ENCODE measurements around the gene FAM118A. TPM values are rescaled to one million over a fixed set of nuclear protein-coding genes. Genes with fewer than 3 reads are reported as not detected.

The FAM118A gene
- total RNA-seq, 2 donors from 2014 or later, result 54.4 to 244 TPM

GRCh38 chr22:45308957-45309421 is 745 bp upstream of the FAM118A start:
- ATAC-seq (ENCODE audit: insufficient number of reproducible peaks, low FRiP score, low read depth), result no peak

DNA sequence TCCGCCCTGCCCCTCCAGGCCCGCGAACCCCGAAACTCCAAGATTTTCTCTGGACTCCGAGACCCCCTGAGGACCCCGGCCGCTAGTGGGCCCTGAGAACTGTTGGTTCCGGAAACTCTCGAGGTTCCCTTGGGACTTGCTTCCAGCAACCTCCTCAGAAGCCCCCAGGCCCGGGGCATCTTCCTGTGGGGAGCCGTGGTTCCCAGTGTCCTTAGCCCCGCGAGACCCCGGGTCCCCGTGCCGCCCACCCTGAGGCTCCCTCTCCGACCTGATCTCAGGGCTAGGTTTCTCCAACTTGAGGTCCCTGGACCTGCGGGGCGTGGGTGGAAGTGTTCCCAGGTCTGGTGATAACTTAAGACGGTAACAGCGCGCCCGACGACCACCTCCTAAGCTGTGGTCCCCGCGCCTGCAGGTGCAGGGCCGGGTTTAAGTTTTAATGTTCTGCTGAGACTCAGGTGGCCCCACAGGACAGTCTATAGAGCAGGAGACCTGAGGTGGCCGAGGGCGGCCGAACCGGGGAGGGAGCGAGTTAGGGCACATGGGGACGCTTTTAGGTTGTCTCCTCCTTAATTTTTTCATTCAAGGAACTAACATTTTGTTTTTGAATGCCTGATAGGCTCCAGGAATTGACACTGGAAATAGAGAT is 720 bp downstream of the FAM118A start:
- peak overlapping the region; percentile 91 for H3K4me3 ChIP-seq
- peak overlapping the region; percentile 70 to 75 for H3K27ac ChIP-seq
- no peak for ATAC-seq (ENCODE audit: insufficient number of reproducible peaks, low FRiP score, low read depth)
- H3K27me3 ChIP-seq (replicated peaks; ENCODE audit: insufficient read depth), result no peaks in the 10 kb centered on the region
- H3K4me1 ChIP-seq (ENCODE audit: control insufficient read depth in 1 of 2, low read depth in 2 of 2), result peaks cover 6 to 44% of the 10 kb centered on the region in 2 donors
- DNase-seq (ENCODE audit: low spot score), result no peak
- no peak for TF ChIP-seq CTCF (IDR thresholded peaks at IDR 0.05)
- H3K36me3 ChIP-seq, result no peaks in the 10 kb centered on the region
- no peaks in the 10 kb centered on the region for H3K9me3 ChIP-seq

More at GRCh38 chr22:45308957-45309421, 745 bp upstream of the FAM118A start:
- H3K9me3 ChIP-seq, result no peaks in the 10 kb centered on the region
- peak overlapping the region; percentile 70 to 75 for H3K27ac ChIP-seq
- peak overlapping the region; percentile 91 for H3K4me3 ChIP-seq
- TF ChIP-seq CTCF (IDR thresholded peaks at IDR 0.05), result no peak
- H3K4me1 ChIP-seq (ENCODE audit: control insufficient read depth in 1 of 2, low read depth in 2 of 2), result peaks cover 6 to 31% of the 10 kb centered on the region in 2 donors
- no peak for DNase-seq (ENCODE audit: low spot score)
- no peaks in the 10 kb centered on the region for H3K36me3 ChIP-seq
- no peaks in the 10 kb centered on the region for H3K27me3 ChIP-seq (replicated peaks; ENCODE audit: insufficient read depth)

DNA sequence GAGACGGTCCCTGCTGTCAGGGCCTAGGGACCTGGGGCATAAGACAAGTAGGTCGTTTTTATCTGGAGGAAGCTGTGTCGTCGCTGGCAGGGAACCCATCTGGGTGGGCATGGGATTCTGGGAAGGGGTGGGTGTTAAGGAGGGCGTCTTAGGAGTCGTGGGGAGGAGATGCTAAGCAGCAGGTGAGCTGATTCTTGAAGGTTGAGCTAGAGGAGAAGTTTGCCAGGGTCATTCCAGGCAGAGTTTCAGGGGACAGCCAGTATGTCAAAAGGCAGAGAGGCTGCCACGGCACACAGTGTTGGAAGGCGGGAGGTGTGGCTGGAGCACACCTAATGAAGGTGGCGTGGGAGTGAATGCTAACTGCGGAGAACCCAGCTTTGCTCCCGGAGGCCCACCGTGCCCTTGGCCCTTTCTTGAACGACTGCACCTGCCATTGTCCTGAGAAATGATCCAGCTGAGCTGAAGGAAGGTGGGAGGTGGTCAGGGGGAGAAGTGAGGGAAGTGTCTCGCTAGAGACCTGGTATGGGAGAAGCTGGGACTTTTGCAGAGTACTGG is 1.3 kb downstream of the FAM118A start:
- Histone ChIP-seq H3K27me3 (replicated peaks; ENCODE audit: insufficient read depth) (no peaks in the 10 kb centered on the region), H3K4me3 (peak overlapping the region; percentile 91), H3K27ac (peak overlapping the region; percentile 70 to 75), H3K36me3 (no peaks in the 10 kb centered on the region), H3K4me1 (ENCODE audit: control insufficient read depth in 1 of 2, low read depth in 2 of 2) (peaks cover 6 to 46% of the 10 kb centered on the region in 2 donors), H3K9me3 (no peaks in the 10 kb centered on the region)
- ATAC-seq (ENCODE audit: insufficient number of reproducible peaks, low FRiP score, low read depth), result no peak
- no peak for DNase-seq (ENCODE audit: low spot score)
- no peak for TF ChIP-seq CTCF (IDR thresholded peaks at IDR 0.05)

DNA sequence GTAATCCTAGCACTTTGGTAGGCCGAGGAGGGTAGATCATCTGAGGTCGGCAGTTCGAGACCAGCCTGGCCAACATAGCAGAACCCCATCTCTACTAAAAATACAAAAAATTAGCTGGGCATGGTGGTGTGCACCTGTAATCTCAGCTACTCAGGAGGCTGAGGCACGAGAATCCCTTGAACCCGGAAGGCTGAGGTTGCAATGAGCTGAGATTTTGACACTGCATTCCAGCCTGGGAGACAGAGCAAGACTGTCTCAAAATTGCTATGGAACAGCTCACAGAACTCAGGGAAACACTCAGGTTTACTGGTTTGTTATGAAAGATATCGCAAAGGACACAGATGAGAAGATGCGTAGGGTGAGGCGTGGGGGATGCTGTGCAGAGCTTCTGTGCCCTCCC is 2.7 kb downstream of the FAM118A start:
- H3K4me3 ChIP-seq, result no peak overlapping the region
- no peaks in the 10 kb centered on the region for H3K27me3 ChIP-seq (replicated peaks; ENCODE audit: insufficient read depth)
- no peak for TF ChIP-seq CTCF (IDR thresholded peaks at IDR 0.05)
- H3K36me3 ChIP-seq, result no peaks in the 10 kb centered on the region
- no peak overlapping the region for H3K27ac ChIP-seq
- H3K4me1 ChIP-seq (ENCODE audit: control insufficient read depth in 1 of 2, low read depth in 2 of 2), result peaks cover 6 to 59% of the 10 kb centered on the region in 2 donors
- DNase-seq (ENCODE audit: low spot score) (no peak), ATAC-seq (ENCODE audit: insufficient number of reproducible peaks, low FRiP score, low read depth) (no peak)
- H3K9me3 ChIP-seq, result no peaks in the 10 kb centered on the region

DNA sequence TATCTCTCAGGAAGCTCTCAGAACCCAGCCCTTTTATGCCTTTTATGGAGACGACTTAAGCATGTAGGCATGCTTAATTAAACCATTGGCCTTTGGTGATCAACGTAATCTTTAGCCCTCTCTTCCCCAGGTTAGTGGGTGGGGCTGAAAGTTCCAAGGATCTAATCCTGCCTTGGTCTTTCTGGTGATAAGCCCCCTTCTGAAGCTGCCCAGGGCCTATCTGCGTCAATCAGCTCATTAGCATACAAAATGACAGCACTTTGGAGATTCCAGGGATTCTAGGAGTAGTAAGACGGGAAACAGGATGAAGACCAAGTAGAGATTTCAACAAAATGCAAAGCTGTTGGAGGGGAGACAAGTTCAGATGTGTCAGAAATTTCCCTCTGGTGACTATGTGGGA is 3.1 kb downstream of the FAM118A start:
- H3K4me1 ChIP-seq (ENCODE audit: control insufficient read depth in 1 of 2, low read depth in 2 of 2), result peaks cover 9 to 64% of the 10 kb centered on the region in 2 donors
- H3K27me3 ChIP-seq (replicated peaks; ENCODE audit: insufficient read depth), result no peaks in the 10 kb centered on the region
- H3K27ac ChIP-seq, result no peak overlapping the region
- H3K36me3 ChIP-seq, result no peaks in the 10 kb centered on the region
- no peak overlapping the region for H3K4me3 ChIP-seq
- ATAC-seq (ENCODE audit: insufficient number of reproducible peaks, low FRiP score, low read depth) (no peak), DNase-seq (ENCODE audit: low spot score) (no peak)
- no peak for TF ChIP-seq CTCF (IDR thresholded peaks at IDR 0.05)
- no peaks in the 10 kb centered on the region for H3K9me3 ChIP-seq
